ENCODE data around the gene NIT1.

Gene NIT1, protein sequence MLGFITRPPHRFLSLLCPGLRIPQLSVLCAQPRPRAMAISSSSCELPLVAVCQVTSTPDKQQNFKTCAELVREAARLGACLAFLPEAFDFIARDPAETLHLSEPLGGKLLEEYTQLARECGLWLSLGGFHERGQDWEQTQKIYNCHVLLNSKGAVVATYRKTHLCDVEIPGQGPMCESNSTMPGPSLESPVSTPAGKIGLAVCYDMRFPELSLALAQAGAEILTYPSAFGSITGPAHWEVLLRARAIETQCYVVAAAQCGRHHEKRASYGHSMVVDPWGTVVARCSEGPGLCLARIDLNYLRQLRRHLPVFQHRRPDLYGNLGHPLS

DNA sequence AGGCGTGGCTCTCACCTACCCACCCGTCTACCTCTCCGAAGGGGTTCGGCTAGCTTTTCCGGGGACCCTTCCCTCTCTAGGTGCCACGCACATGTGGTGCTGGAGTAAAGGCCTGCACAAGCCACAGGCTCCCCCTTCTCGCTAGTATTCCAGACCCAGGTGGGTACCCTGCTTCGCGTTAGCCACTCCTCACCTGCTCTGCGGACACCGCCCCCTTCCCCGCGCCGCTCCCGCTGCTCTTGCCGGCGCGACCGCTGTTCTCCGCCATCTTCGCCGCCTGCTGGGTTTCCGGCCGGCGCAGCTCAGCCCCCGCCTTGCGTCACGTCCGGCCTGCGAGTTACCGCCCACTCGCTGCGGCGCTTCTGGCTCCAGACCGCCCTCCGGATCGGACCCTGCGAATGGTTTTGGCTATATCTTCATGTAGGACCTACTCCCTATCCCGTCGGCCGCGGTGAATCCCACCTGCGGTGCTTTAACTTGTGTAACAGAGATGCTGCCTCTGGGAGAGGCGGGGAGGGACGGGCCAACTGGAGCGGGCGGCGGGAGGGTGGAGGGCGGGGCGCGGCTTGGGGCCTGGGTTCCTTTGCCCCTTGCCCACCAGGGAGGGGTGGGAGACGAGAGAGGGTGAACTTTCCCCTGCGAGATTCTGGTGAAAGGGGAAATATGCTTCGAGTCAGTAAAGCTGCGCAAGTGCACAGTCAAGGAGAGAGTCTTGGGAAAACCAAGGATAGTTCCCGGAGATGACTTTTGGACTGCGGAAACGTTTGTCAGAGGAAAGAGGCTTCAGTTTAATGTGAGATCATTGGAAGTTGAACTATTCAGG lies at the start of gene NIT1, which contains the start of gene PFDN2:
NIT1 (plus strand) TSS at position 347 of the 823 bp plus-strand sequence; CDS start at position 419, 72 bp downstream.
PFDN2 (minus strand) TSS at position 279 of the 823 bp plus-strand sequence; CDS start at position 268, 11 bp downstream.
- H3K4me3 Mint-ChIP-seq: peak within 1 kb of the TSS; percentile 97
- H3K36me3 Mint-ChIP-seq (ENCODE audit: low read depth): peaks cover 97% of the 10 kb centered on the region
- H3K4me1 Mint-ChIP-seq (ENCODE audit: low read depth): peaks cover 83% of the 10 kb centered on the region
- DNase-seq: peak; percentile 93
- H3K27me3 Mint-ChIP-seq: no peaks in the 10 kb centered on the region
- H3K9me3 Mint-ChIP-seq: no peaks in the 10 kb centered on the region
- peak within 1 kb of the TSS; percentile 92 for H3K27ac Mint-ChIP-seq

DNA sequence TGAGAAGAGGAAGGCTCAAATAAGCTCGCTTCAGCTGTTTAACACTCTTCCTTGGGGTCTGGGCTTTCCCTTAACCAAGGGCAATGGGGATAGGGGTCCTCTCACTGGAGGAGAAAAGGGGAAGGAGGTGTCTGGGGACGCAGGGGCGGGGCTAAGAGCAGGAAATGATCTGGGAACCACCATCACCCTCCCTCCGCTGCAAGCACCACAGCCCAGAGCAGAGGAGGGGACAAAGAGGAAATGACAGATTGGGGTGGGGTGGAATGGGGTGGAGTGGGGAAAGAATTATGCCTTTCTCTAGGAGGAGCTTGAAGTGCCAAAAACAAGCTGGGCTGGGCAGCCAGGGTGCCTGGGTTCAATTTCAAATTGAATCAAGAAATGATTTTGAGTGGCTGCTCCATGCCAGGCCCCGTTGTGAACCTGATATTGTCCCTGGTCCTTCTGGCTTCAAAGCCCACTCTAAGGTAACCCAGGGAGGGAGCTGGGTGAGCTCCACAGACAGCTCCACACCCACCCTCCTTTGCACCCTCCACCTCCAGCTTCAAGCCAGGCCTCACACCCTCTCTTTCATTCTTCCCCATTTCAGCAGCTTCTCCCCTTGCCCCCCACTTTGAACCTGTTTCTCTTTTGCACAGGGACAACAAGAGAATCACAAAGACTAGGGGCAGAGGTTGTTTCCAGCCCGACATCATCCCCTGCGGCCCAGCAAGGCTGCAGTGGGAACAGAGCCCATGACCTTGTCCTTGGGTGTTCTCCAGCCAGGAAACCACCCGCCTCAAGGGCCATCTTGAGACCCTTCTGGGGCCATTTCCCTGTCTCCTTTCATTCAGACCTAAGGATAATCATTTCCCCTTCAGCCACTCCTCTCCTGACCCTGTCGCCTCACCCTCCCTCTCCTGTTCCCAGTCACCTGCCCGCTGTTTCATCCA lies 49.3 kb upstream of the NIT1 start:
- Mint-ChIP-seq H3K27ac (peak overlapping the region; percentile 98), H3K4me1 (ENCODE audit: low read depth) (peaks cover 67% of the 10 kb centered on the region), H3K27me3 (no peaks in the 10 kb centered on the region), H3K36me3 (ENCODE audit: low read depth) (peaks cover 52% of the 10 kb centered on the region), H3K9me3 (peaks cover 2% of the 10 kb centered on the region), H3K4me3 (peak overlapping the region; percentile 99)
- DNase-seq: peak; percentile 81

DNA sequence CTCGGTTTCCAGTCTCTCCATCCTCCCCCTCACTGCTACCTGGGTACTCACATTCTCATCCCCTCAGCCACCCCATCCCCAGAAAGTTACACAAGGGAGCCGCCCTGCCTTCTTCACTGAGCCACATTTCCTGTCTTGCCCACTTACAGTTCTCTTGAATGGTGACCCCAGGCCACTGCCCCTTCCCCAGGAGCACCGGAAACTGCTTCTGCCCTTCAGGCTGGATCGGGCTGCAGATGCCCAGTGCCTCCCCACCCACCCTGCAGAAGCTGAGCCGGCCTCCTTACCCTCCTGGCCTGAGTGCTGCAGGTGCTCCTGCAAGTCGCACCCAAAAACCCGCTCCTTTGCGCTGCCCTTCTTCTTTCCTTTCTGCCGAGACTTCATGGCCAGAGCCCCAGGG lies 48.7 kb upstream of the NIT1 start:
- Mint-ChIP-seq H3K9me3 (peaks cover 2% of the 10 kb centered on the region), H3K27me3 (no peaks in the 10 kb centered on the region), H3K36me3 (ENCODE audit: low read depth) (peaks cover 45% of the 10 kb centered on the region), H3K27ac (peak overlapping the region; percentile 98), H3K4me3 (peak overlapping the region; percentile 99), H3K4me1 (ENCODE audit: low read depth) (peaks cover 60% of the 10 kb centered on the region)
- no peak for DNase-seq

DNA sequence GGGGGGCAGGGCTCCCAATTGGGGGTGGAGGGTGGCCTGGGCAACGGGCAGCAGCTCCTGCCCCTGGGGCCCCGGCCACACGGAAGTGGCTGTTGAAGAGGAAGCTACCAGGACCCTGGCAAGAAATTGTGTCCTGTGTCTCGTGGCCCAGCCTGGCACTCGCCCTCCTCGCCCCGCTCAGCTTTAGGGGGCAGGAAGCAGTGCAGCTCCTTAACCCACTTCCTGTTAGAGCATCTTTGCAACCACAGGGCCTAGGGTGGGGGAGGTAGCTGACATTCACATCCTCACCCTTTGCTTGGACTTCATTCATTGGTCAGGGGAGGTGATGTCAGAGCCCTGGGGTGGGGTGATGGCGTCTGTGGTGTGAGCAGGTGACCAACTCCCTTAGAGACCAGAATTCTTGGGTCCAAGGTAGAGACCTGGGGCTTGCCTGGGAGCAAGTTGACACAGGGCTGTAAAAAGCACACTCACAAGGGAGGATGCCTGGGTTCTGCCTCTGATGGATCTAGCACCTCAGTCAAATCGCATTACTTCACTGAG lies 48.1 kb upstream of the NIT1 start, which contains the start of gene ARHGAP30:
ARHGAP30 (minus strand) TSS at position 161 of the 540 bp plus-strand sequence. CDS start 267 bp downstream, outside the sequence.
- DNase-seq: peak; percentile 83
- Mint-ChIP-seq H3K4me3 (peak within 1 kb of the TSS; percentile 99), H3K4me1 (ENCODE audit: low read depth) (peaks cover 56% of the 10 kb centered on the region), H3K9me3 (peaks cover 2% of the 10 kb centered on the region), H3K27me3 (no peaks in the 10 kb centered on the region), H3K27ac (peak within 1 kb of the TSS; percentile 98), H3K36me3 (ENCODE audit: low read depth) (peaks cover 40% of the 10 kb centered on the region)

DNA sequence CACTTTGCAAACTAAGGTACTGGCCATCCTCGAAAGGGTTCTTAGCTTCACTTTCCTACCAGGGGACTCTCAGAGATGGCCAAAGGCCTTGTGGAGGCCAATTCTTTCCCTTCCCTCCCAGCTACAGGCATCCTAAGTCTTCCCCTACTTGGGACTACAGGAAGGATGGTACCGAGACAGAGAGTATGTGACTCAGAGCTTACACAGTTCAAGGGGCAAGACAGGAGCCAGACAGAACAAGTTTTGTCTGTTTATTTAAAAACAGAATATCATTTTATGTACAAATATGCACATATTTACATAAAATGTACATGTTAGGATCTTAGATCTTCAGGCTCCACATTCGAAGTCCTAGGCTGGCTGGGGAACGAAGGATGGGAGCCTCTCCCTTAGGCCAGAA lies 47.1 kb upstream of the NIT1 start:
- no peak for DNase-seq
- peaks cover 32% of the 10 kb centered on the region for H3K36me3 Mint-ChIP-seq (ENCODE audit: low read depth)
- no peak overlapping the region for H3K4me3 Mint-ChIP-seq
- peaks cover 2% of the 10 kb centered on the region for H3K9me3 Mint-ChIP-seq
- no peaks in the 10 kb centered on the region for H3K27me3 Mint-ChIP-seq
- H3K4me1 Mint-ChIP-seq (ENCODE audit: low read depth): peaks cover 49% of the 10 kb centered on the region
- H3K27ac Mint-ChIP-seq: peak overlapping the region; percentile 98

DNA sequence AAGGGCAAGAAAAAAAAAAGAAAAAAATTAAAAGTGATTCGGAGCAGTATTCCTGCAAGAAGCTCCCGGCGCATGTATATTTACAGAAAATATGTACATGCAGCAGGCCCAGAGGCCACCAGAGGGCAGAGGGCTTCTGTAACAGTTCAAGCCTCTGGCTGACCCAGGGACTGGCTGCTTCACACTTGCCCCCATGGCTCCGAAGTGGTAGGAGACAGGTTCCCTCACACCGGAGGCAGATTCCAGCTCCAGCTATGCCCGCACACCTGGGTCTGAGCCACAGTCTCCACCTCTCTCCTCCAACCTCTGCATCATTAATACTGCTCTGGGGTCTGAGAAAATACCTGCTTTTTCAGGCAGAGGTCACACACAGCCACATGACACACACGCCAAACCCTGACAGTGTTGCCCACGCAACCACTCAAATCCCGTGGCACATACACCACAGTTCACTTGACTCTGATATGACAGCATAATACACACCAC lies 46.0 kb upstream of the NIT1 start:
- DNase-seq: peak; percentile 62
- peaks cover 42% of the 10 kb centered on the region for H3K4me1 Mint-ChIP-seq (ENCODE audit: low read depth)
- no peak overlapping the region for H3K4me3 Mint-ChIP-seq
- H3K27me3 Mint-ChIP-seq: no peaks in the 10 kb centered on the region
- peak overlapping the region; percentile 17 for H3K27ac Mint-ChIP-seq
- peaks cover 23% of the 10 kb centered on the region for H3K36me3 Mint-ChIP-seq (ENCODE audit: low read depth)
- H3K9me3 Mint-ChIP-seq: peaks cover 2% of the 10 kb centered on the region

DNA sequence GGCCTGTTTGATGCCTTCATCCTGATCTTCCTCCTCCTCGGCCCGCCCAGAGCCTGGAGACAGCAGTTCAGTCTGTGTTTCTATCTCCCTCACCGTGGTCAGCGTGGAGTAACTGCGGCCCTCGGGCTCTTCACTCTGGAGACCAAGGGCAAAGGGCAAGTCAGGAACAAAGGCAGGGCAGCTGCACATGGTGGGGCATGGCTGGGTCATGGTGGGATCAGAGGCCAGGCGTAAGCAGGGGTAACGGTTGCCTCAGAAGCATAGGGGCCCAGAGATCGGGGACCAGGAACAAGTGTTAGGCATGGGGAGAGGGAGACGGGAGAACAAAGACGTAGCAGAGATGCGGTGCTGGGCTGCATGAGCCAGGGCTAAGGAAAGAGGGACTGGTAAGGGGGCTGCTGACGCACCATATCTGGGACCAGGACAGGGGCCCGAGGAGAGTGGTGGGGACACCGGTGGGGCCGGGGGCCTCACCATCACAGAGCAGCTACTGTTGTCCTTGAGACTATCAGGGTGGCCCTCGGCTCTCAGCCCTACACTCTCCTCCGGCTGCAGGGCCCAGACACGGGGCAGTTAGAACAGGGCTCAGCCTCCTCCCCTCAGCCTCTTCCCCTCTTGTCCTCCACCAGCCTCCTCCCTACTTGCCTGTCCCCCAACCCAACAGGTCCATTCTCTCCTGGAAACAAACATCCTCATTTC lies 45.0 kb upstream of the NIT1 start:
- Mint-ChIP-seq H3K27ac (no peak overlapping the region), H3K36me3 (ENCODE audit: low read depth) (peaks cover 16% of the 10 kb centered on the region), H3K4me3 (no peak overlapping the region), H3K9me3 (peaks cover 2% of the 10 kb centered on the region), H3K4me1 (ENCODE audit: low read depth) (peaks cover 34% of the 10 kb centered on the region), H3K27me3 (no peaks in the 10 kb centered on the region)
- no peak for DNase-seq

DNA sequence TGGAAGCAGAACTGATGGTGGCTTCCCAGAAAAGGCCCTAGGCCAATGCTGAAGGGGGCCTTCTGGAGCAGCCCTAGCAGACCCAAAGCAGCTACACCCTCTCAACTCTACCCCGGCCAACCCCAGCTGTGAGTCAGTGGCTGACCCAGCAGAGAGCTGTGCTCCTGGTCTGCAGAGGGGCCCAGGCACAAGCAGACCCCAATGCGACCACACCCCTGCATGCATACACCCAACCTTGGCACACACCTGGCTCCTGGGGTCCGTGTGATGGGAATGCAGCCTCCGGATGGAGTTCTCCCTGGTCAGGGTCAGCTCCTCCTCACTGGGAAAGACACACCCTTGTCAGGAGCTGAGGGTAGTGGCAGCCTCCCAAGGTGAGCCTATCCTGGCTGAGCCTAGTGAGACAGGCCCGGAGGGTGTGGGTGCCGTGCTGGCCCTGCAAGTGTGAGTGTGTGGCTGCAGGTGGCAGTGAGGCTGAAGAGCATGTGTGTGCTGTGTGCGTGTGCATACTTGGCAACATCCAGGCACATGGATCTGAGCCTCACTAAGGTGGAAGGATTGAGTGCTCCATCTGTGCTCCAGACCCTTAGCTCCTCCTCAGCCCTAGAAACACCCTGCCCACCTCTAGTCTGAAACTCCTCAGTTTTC lies 44.3 kb upstream of the NIT1 start:
- Mint-ChIP-seq H3K4me3 (no peak overlapping the region), H3K36me3 (ENCODE audit: low read depth) (peaks cover 9% of the 10 kb centered on the region), H3K9me3 (peaks cover 2% of the 10 kb centered on the region), H3K4me1 (ENCODE audit: low read depth) (peaks cover 29% of the 10 kb centered on the region), H3K27me3 (no peaks in the 10 kb centered on the region), H3K27ac (no peak overlapping the region)
- no peak for DNase-seq

DNA sequence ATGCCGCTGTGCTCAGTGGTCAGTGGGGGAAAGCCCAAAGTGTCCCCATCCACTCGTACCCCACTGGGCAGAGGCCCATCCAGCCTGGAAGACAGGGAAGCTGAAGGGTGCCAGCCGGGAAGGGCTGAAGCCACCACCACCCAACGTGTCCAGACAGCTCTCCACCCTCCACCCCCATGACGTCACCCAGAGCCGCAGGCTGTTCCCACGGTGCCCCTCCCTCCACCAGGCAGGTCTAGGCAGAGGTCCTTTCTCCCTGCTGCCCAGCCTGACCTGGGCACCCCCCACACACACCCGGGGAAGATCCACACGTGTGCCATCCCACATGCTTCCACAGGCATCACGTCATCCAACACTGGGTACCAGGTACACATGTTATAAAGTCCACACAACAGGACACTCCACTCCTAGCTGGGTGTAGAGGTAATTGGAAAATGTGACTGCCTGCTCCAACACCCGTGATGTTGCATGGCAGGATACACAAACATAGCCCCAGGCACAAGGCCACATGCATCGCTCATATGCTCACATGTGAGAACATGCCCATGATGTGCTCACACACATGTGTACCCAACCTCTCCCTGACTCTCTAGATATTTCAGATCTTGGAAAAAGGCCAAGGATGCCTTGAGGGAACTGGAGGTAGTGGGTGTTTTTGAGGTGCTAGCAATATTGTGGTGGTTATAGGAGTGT lies 43.1 kb upstream of the NIT1 start:
- Mint-ChIP-seq H3K4me1 (ENCODE audit: low read depth) (peaks cover 26% of the 10 kb centered on the region), H3K36me3 (ENCODE audit: low read depth) (no peaks in the 10 kb centered on the region), H3K9me3 (peaks cover 2% of the 10 kb centered on the region), H3K4me3 (no peak overlapping the region), H3K27ac (no peak overlapping the region), H3K27me3 (no peaks in the 10 kb centered on the region)
- no peak for DNase-seq

DNA sequence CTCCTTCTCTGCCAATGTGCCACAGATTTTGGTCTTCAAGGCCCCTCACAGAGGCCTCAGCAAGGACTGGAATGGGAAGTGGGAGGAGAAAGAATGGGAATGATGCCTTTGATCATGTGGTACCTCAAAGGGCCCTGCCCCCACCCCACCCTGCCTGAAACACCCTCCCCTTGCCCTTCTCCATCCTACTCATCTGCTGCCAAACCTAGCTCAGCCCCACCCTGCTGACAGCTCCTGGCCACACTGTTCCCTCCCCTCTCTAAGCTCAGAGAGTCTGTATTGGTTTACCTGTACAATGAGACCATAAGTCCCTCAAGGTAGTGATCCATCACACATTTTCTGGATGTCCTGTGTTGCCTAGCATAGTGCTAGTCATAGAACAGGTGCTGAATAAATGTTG lies 41.5 kb upstream of the NIT1 start:
- Mint-ChIP-seq H3K36me3 (ENCODE audit: low read depth) (no peaks in the 10 kb centered on the region), H3K4me3 (no peak overlapping the region), H3K27me3 (no peaks in the 10 kb centered on the region), H3K27ac (no peak overlapping the region), H3K4me1 (ENCODE audit: low read depth) (peaks cover 14% of the 10 kb centered on the region), H3K9me3 (no peaks in the 10 kb centered on the region)
- no peak for DNase-seq

DNA sequence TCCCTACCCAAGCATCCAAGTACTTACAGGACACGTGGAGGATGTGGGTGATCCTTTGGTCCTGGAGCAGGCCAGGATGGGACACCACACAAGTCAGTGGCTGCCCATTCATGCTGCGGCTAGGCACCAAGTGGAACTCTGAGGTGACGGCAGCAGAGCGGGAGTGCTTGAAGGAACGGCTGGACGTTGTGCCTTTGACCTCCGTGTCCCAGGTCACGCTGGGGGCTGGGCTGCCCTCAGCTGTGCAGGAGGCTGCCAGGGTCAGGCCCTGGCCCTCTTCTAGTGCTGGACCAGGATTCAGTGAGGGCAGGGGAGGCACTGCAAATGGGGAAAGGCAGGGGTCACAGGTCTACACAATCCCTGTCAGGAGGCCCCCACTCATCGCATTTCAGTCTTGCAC lies 40.5 kb upstream of the NIT1 start:
- Mint-ChIP-seq H3K36me3 (ENCODE audit: low read depth) (no peaks in the 10 kb centered on the region), H3K4me1 (ENCODE audit: low read depth) (peaks cover 5% of the 10 kb centered on the region), H3K27me3 (no peaks in the 10 kb centered on the region), H3K9me3 (no peaks in the 10 kb centered on the region), H3K4me3 (no peak overlapping the region), H3K27ac (no peak overlapping the region)
- no peak for DNase-seq

DNA sequence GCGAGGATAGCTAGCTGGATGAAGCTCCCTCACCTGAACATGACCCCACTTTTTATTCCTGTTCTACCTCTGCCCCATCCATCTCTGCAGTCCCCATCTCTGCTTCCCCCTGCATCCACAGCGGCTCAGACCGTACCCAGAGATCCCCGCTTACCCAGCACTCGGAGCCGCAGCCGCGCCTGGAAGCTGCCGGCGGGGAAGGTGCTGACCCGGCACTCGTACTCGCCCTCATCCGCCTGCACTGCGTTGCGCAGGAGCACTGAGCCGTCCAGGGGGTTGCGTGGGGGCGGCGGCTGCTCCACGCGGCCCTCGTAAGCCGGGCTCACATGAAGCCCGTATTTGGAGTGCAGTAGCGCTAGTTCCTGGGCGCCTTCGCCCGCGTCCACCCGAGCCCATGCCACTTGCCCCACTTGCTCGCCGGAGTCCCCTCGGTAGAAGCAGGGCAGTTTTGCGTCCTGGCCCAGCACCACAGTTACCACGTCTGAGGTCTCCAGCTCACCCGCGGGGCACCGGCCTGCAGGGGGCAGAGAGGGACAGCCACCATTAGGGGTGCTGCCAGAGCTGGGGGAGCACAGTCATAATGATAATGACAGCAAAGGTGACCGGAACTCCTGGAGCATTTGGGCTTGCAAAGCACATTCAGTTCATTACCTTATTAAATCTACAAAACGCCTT lies 38.3 kb upstream of the NIT1 start:
- H3K4me3 Mint-ChIP-seq: no peak overlapping the region
- H3K27ac Mint-ChIP-seq: no peak overlapping the region
- H3K4me1 Mint-ChIP-seq (ENCODE audit: low read depth): peaks cover 4% of the 10 kb centered on the region
- no peaks in the 10 kb centered on the region for H3K9me3 Mint-ChIP-seq
- no peak for DNase-seq
- no peaks in the 10 kb centered on the region for H3K27me3 Mint-ChIP-seq
- H3K36me3 Mint-ChIP-seq (ENCODE audit: low read depth): no peaks in the 10 kb centered on the region
